ENCODE results near the gene ZYX. TPM values are rescaled to one million over a fixed set of nuclear protein-coding genes. Genes with fewer than 3 reads are reported as not detected.
"Not testable (repeated sequence)": the region's sequence is repeated elsewhere in the genome, so short reads cannot be mapped to it uniquely, and the experiment has no call there.

The ZYX gene
- total RNA-seq, 1 donor from 2014 or later = 320 TPM

DNA sequence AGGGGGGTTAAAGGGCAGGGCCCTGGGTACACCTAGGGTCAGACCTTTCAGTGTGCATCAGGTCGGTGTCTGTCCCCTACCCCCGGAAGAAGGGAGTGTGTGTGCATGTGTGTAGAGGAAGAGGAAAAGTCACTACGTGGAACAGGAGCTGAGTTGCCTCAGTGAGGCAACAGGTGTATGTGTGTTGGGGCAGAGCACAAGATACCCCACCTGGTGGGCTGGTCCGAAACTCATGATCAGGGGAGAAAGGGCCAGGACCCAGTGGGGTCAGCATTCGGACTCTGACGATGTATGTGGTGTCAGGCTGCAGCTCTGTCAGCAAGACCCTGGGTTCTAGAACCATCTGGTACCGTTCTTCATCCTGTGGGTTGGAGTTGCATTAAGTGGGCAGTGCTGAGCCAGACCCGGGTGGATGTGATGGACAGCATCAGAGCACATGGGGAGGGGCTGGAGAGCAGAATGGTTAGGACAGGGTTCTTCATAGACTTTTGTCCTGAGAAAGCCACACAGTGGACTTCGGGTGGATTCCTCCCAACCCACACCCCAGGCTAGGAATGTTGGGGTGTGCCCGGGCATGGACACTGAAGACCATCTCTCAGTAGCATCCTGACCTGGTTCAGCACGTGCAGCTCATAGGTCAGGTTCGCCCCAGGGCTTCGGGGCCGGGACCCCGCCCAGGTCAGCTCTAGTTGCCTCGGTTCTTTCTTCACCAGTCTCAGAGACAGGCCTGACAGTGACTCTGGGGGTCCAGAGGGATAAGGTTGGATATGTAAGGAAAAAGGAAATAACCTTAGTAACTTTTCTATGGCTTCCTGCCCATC lies 16.8 kb downstream of the ZYX start:
- H3K36me3 ChIP-seq = peaks cover 0 to 5% of the 10 kb centered on the region in 2 donors
- DNase-seq (ENCODE audit: low spot score in 2 of 2) = no peak
- no peak overlapping the region for H3K4me3 ChIP-seq
- H3K4me1 ChIP-seq = peaks cover 7 to 20% of the 10 kb centered on the region in 2 donors
- no peak overlapping the region for H3K27ac ChIP-seq
- no peaks in the 10 kb centered on the region for H3K9me3 ChIP-seq
- TF ChIP-seq CTCF (IDR thresholded peaks at IDR 0.05) = no peak
- intact Hi-C loops (cut with DNase I) = loop anchor here (10.0 kb wide), 1 partner anchor 1437 kb away; the partner anchor contains the start of gene TPK1
- no peaks in the 10 kb centered on the region for H3K27me3 ChIP-seq

DNA sequence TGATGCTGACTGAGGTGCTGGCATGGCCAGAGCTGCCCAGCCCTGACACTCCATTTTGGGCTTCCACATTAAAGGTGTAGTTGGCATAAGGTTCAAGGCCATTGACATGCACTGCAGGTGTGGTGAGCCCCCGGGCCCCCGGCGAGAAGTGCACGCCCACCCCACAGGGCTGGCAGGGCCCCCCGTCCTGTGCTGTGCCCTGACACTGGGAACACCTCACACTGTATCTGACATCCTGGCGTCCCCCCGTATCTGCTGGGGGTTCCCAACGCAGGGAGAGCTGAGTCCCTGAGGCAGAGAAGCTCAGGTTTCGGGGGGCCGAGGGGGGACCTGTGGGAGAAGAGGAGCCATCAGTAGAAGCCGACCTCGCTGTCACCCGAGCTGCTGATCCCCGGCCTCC lies 17.5 kb downstream of the ZYX start:
- TF ChIP-seq CTCF (IDR thresholded peaks at IDR 0.05) = no peak
- Histone ChIP-seq H3K4me1 (peaks cover 0 to 13% of the 10 kb centered on the region in 2 donors), H3K27me3 (no peaks in the 10 kb centered on the region), H3K36me3 (no peaks in the 10 kb centered on the region), H3K27ac (no peak overlapping the region), H3K9me3 (no peaks in the 10 kb centered on the region), H3K4me3 (no peak overlapping the region)
- DNase-seq (ENCODE audit: low spot score in 2 of 2) = no peak
- intact Hi-C loops (cut with DNase I) = loop anchor here (10.0 kb wide), 1 partner anchor 1436 kb away; the partner anchor contains the start of gene TPK1

GRCh38 chr7:143399151-143399550 lies 18.0 kb downstream of the ZYX start:
- intact Hi-C loops (cut with DNase I) = loop anchor here (10.0 kb wide), 1 partner anchor 1436 kb away; the partner anchor contains the start of gene TPK1
- H3K27me3 ChIP-seq = no peaks in the 10 kb centered on the region
- no peak for DNase-seq (ENCODE audit: low spot score in 2 of 2)
- H3K4me1 ChIP-seq = peaks cover 0 to 11% of the 10 kb centered on the region in 2 donors
- H3K27ac ChIP-seq = no peak overlapping the region
- no peaks in the 10 kb centered on the region for H3K36me3 ChIP-seq
- no peaks in the 10 kb centered on the region for H3K9me3 ChIP-seq
- no peak overlapping the region for H3K4me3 ChIP-seq
- TF ChIP-seq CTCF (IDR thresholded peaks at IDR 0.05) = no peak

GRCh38 chr7:143399642-143400041 lies 18.5 kb downstream of the ZYX start:
- no peaks in the 10 kb centered on the region for H3K27me3 ChIP-seq
- no peaks in the 10 kb centered on the region for H3K9me3 ChIP-seq
- DNase-seq (ENCODE audit: low spot score in 2 of 2) = no peak
- no peak overlapping the region for H3K27ac ChIP-seq
- no peak for TF ChIP-seq CTCF (IDR thresholded peaks at IDR 0.05)
- peaks cover 0 to 11% of the 10 kb centered on the region in 2 donors for H3K4me1 ChIP-seq
- no peak overlapping the region for H3K4me3 ChIP-seq
- intact Hi-C loops (cut with DNase I) = loop anchor here (10.0 kb wide), 1 partner anchor 1435 kb away; the partner anchor contains the start of gene TPK1
- no peaks in the 10 kb centered on the region for H3K36me3 ChIP-seq

DNA sequence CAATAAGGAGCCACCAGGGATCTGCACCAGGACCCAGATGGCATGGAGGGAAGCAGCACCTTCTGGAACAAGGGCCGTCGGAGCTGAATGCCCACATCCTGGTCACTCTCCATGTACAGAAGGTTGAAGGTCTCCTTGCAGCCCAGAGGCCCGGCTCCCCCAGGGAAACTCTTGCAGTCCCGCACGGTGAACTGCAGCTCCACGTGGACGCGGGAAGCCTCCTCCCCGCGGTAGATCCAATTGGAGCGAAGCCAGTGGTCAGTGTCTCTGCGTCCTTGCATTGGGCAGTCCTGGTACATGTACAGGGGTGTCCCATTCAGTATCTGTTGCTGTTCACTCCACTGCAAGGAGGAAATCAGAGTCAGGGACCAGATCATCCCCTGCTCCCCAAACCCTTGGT lies 20.1 kb downstream of the ZYX start:
- no peaks in the 10 kb centered on the region for H3K27me3 ChIP-seq
- H3K4me1 ChIP-seq = peaks cover 0 to under 1% of the 10 kb centered on the region in 2 donors
- DNase-seq (ENCODE audit: low spot score in 2 of 2) = peak in 1 of 2 donors; percentile 60
- no peak overlapping the region for H3K27ac ChIP-seq
- no peaks in the 10 kb centered on the region for H3K36me3 ChIP-seq
- no peaks in the 10 kb centered on the region for H3K9me3 ChIP-seq
- intact Hi-C loops (cut with DNase I) = no loop called here
- no peak overlapping the region for H3K4me3 ChIP-seq
- TF ChIP-seq CTCF (IDR thresholded peaks at IDR 0.05) = no peak

- H3K27me3 ChIP-seq, H3K27ac ChIP-seq: not testable (repeated sequence)
Measured at GRCh38 chr7:143402233-143402632, 21.1 kb downstream of the ZYX start.

More at GRCh38 chr7:143402233-143402632, 21.1 kb downstream of the ZYX start:
- H3K9me3 ChIP-seq; H3K4me3 ChIP-seq; H3K36me3 ChIP-seq; intact Hi-C loops (cut with DNase I); H3K4me1 ChIP-seq: not testable (repeated sequence)
- DNase-seq (ENCODE audit: low spot score in 2 of 2) = peak in 1 of 2 donors; percentile 18

Measured in ascending aorta (tissue), 2 donors.